GM19468 (cell line): ENCODE measurements around the gene RIPK1.
"Not testable (repeated sequence)": the region's sequence is repeated elsewhere in the genome, so short reads cannot be mapped to it uniquely, and the experiment has no call there.

Experiments used
- ATAC-seq: cut with Tn5 transposase; IDR thresholded peaks from one replicate; pipeline ENCODE4 v1.9.1; 2021; ENCODE audit warnings: mild to moderate bottlenecking, moderate library complexity, moderate number of reproducible peaks; ENCODE audit not compliant: unreplicated experiment; ENCODE audit errors: extremely low read depth

RIPK1 gene

DNA sequence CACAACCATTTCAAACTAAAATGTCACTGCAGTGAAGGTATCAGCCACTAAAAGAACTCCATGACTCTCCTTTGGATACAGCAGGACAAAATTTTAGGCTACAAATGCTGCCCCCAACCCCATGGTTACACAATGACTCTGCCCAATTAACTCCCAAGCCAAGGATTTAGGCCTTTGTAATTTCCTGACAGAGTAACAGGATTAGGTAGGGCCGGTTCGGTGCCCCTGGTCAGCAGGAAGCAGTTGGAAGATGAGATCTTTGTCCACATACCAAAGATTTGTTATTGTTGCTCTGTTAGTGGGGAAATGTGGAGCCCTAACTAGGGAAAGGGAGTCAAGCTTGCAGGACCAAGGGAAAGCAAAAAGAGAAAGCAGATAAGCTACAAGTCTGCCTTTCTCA, 26.7 kb upstream of the RIPK1 start:
- no peak for ATAC-seq

DNA sequence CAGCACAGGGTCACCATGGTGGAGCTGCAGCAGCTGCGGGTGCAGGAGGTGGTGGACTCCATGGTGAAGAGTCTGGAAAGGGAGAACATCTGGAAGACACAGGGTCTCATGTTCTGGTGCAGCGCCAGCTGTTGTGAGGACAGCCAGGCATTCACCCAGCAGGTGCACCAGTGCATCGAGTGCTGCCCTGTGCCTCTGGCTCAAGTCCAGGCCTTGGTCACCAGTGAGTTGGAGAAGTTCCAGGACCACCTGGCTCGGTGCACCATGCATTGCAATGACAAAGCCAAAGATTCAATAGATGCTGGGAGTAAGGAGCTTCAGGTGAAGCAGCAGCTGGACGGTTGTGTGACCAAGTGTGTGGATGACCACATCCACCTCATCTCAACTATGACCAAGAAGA, 22.9 kb upstream of the RIPK1 start:
- no peak for ATAC-seq

DNA sequence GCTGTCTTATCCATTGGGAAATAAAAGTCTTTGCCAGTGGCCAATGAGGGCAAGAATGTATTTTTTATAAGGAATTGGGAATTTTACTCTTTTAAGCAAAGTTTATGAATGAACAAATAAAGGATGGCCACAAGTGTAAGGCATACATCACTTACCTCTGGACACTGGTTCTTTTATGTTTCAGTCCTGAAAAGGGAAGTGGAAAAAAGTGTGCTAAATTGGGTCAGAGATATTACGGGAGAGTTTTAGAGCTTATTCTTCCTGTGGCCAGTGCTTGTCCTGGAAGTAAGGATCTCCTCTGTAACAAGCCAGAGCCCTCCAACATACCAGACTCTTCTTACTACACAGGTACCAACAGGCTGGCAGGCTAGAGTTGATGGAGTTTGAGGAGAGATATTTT, 22.5 kb upstream of the RIPK1 start:
- ATAC-seq: no peak

DNA sequence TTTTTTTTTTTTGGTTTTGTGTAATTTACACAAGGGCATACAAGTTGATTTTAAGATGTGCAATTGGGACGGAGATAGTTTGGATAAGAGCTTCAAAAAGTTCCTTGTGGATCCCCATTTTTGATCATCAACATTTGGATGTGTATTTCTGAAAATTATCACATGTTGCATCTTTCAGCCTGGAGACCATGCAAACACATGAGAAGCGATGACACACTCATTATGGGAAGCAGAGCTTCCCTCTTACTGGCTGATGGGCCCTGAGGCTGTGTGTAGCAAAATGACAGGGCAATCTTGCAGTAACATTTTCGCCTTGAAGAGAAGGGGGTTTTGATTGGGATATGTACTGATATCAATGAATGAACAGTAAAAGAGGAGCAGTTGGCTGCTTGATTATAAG, 22.0 kb upstream of the RIPK1 start:
- ATAC-seq: no peak

DNA sequence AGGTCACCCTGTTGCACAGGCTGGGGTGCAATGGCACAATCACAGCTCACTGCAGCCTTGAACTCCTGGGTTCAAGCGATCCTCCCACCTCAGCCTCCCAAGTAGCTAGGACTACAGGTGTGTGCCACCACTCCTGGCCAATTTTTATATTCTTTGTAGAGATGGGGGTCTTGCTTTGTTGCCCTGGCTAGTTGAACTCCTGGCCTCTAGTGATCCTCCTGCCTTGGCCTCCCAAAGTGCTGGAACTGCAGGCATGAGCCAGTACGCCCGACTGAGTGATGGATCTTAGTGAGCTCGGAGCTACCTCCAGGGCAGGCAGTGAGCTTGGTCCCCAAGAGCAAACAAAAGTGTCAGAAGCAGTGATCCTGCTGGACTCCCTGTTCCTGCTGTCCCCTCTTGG, 20.3 kb upstream of the RIPK1 start:
- ATAC-seq: not testable (repeated sequence)

DNA sequence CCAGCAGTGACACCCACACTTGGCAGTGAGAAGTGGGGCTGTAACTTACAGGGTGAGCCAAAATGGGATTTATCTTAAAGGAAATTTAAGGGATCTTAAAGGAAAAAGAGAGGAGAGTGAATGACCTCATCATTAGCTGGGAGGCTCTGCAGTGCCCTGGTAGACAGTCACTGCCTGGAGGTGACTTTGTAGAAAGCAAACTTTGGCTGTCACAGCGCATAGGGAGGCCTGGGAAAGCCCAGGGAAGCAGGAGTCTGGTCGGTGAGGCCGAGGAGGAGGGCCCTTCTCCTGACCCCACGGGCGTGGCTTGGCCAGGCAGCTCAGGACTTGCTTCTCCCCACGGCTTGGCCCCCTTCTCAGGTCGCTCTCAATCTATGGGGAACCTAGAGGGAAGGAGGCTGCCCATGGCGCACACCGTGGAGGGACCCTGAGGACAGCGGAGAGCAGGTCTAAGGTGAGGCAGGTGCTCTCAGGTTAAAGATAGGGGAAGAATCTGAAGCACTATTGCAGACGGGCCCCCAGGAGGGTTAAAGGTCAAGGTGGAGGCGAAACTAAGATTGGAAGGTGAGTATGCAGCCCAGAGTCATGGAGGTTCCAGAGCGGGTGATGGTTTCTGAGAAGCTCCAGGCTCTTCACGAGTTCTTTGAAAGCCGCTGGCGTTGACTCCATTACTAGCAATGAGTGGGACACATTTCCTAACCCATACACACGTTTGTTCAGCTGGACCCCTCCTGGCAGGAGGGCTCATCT, 15.6 kb upstream of the RIPK1 start:
- ATAC-seq: no peak

DNA sequence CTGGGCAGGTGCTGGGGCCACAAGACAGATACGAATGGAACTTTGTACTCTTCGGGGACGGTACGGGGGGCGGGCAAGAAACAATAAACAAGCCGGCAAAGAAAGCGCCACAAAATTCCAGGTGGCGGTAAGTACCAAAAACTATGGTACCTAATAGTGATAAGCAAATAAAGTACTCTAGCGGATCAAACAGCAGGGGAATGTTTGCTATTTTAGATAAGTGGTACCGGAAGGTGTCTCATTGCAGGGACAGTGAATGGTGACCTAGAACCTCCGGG, 15.1 kb upstream of the RIPK1 start:
- no peak for ATAC-seq

DNA sequence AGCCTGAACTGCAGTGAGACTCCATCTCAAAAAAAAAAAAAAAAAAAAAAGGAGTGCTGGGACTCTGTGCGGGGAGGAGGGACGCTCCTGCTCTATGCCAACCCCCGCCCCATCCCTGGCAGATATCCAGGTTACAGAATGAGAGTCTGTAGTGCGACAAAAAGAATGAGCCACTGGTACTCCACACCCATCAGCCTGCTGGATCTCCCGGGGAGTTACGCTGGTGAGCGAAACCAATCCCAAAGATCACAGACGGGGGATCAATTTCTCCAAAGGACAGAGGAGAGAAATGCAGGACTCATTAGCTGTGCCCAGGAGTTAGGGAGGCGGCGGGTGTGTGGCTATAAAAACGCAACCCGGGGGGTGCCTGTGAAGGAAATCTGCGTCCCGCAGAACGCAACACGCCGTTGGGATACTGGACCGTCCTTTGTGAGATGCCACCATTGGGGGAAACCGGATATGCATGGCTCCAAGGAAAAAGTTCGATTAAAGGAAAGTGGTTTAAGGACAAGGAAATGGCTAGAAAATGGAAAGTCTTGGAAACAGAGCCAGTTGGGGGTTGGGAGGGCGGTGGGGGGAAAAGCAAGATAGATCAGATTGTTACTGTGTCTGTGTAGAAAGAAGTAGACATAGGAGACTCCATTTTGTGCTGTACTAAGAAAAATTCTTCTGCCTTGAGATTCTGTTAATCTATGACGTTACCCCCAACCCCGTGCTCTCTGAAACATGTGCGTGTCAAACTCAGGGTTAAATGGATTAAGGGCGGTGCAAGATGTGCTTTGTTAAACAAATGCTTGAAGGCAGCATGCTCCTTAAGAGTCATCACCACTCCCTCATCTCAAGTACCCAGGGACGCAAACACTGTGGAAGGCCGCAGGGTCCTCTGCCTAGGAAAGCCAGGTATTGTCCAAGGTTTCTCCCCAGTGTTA, 13.8 kb upstream of the RIPK1 start:
- ATAC-seq: not testable (repeated sequence)

DNA sequence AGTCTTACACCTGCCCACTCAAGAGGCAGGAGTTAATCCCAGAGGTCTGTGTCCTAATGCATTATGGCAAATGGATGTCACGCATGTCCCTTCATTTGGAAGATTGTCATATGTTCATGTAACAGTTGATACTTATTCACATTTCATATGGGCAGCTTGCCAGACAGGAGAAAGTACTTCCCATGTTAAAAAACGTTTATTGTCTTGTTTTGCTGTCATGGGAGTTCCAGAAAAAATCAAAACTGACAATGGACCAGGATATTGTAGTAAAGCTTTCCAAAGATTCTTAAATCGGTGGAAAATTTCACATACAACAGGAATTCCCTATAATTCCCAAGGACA, 13.2 kb upstream of the RIPK1 start:
- not testable (repeated sequence) for ATAC-seq

DNA sequence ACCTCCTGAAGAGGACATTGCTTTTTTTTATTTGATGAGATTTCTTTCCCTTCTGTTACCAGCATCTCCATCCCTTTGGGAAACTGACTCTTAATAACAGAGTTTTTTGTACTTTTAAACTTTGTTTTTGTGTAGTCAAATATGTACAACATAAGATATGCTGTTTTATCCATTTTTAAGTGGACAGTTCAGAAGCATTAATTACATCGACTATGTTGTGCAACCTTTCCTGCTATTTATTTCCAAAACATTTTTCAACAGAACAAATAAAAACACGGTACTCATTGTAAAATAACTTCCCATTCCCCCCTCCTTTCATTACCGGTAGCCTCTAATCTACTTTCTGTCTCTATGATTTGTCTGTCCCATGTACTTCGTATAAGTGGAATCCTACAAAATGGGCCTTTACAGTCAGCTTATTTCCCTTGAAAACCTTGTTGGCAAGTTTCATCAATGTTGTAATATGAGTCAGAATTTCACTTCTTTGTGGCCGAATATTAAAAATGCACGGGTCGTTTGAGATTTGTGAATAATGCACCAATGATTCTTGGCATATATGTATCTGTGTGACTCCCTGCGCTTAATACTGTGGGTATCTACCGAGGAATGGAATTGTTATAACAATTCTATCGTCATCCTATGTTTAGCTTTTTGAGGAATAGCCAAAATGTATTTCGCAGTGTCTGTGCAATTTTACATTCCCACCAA, 11.1 kb upstream of the RIPK1 start:
- no peak for ATAC-seq

DNA sequence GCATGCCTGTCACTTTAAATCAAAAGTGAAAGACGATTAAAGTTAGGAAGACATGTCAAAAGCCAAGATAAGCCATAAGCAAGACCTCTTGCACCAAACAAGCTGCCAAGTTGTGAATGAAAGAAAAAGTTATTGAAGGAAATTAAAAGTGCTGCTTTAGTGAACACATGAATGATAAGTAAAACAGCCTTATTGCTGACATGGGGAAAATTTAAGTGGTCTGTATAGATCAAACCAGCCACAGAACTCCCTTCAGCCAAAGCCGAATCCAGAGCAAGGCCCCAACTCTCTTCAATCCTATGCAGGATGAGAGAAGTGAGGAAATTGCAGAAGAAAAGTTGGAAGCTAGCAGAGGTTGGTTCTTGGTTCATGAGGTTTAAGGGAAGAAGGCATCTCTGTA, 9.3 kb upstream of the RIPK1 start:
- ATAC-seq: no peak

DNA sequence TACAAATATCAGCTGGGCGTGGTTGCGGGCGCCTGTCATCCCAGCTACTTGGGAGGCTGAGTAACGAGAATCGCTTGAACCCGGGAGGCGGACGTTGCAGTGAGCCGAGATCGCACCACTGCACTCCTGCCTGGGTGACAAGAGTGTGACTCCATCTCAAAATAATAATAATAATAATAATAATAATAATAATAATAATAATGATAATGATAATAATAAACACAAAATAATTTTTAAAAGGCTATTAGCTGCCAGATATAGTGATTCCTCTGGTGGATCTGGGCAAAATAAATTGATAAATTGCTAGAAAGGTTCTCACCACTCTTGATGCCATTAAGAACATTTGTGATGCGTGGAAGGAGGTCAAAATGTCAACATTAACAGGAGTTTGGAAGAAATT, 8.2 kb upstream of the RIPK1 start:
- ATAC-seq: not testable (repeated sequence)

DNA sequence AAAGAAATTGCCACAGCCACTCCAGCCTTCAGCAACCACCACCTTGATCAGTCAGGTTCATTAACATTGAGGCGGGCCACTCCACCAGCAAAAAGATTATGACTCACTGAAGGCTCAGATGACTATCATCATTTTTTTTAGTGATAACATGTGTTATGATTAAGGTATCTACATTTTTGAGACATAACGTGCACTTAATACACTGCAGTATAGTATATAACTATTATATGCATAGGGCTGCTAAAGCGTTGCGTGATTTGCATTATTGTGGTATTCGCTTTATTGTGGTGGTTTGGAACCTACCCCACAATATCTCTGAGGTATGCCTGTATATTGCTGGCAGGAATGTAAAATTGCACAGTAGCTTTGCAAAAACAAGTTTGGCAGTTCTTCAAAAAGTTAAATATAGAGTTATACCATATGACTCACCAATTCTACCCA, 6.8 kb upstream of the RIPK1 start:
- ATAC-seq: no peak

DNA sequence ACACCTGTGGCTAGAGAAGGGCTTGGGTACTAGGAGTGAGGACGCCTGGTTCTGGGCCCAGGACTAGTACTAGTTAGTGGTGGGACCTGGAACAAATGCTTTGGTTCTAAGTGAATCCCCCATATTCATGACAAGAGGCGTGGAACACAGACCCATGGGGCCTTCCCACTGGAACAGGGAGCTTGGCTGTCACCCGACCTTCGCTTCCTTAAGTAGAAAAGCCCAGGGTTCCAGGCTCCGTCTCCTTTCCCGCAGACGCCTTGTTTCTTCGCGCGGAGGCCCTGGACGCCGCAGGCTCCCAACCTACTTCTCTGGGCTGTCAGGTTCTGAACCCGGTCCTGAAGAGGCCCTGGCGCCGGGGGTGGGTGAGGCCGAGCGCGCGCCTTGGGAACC, 5.0 kb upstream of the RIPK1 start:
- ATAC-seq: not testable (repeated sequence)

DNA sequence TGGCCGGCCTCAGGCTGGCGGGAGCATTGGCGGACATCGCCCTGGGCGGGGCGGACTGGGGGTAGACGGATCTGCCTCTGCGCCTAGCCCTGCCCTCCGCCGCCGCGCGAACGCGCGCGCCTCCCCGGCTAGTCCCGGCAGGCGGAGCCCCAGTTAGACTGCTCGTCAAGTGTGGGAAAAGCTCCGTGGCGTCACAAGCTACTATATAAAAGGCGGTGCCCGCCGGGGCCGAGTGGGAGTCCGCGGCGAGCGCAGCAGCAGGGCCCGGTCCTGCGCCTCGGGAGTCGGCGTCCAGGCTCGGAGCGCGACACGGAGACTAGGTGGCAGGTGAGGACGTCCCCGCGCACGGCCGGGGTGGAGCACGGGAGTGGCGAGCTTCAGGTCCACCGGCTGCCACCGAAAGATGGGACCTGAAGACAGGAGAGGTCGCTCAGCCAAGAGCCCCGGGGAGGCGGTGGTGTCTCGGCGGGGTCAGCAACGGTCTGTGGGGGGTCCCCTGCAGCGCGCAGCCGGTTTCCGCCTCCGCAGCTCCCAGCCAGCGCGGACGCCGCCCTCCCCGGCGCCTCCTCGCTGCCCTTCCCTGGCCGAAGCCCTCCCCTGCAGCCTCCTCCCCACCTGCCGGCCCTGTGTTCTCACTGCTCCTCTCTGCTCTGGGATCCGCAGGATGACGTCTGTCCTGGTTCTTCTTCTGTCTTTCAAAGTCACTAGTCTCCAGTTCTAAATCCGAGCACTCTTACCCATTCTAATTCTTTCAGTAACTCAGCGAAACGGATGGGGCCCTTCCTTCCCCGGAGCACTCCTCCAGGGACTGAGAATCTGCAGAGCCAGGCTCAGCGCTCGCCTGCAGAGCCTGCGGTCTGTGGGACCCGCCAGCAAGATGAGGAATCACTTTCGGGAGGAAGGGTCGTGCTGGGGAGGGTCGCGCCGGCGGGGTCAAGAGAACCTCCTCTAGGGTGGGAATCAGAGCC, 4.3 kb upstream of the RIPK1 start:
- ATAC-seq: peak; percentile 64

DNA sequence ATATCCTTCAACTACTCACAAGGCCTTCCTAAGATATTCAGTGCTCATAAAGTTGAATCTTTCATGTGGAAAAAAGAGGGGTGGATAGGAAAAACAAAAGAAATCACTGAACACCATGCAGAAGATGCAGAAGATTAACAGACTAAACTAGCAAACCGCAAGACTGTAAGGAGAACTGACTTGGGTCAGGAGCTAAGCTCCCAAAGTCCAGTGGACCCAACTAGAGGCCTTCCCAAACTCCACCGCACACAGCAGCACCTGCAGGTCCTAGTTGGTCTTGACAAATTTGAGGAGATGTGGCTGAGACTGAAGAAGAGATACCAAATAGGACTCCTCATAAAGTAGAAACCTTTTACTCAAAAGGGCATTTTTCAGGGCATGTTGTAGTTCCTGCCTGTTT, 3.3 kb downstream of the RIPK1 start:
- no peak for ATAC-seq

DNA sequence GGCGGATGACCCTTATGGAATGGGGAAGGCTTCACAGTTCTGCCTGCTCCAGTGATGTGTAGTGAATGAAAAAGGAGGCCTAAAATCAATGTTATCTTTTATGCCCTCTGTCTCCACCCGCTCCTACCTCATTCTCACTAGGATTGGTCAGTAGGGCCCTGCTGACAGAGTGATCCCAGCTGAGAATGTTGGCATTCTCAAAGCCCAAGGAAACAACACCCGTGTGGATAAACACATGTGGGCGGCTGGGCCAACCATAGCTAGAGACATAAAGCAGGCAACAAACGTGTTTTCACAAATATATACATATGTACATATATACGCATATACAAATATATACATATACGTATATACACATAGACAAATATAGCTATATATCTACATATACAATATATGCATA, 4.5 kb downstream of the RIPK1 start:
- ATAC-seq: no peak

DNA sequence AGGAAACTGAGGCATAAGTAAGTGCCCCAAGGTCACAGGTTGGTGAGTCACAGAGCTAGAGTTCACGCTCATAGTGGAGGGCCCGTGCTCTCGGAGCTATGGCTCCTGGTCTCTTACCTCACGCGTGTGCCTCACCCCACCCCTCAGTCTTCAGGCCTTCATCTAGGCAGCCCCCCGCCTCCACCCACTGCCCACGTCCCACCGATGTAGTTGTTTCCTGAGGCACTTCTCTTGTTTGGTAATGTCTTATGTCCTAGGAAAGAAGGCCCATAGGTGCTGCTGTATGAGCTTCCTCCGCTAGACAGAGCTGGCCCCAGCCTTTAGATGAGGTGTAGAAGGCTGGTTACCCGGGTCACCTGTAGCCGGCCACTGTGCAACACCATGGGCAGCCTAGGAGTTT, 5.1 kb downstream of the RIPK1 start:
- ATAC-seq: no peak

DNA sequence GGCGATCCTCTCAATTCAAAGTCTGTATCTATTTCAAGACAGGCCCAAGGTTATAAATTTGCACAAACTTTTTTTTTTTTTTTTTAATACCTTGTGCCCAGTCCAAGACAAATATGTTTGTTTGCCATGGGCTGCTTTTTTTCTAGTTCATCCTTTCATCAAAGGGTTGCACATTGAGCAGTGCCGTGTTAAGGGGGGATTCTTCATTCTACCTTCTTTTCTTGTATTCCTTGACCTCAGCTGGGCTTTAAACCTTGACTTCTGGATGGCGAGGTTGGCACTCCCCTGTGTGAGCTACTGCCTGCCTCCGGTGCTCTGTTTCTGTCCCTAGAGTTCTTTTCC, 7.4 kb downstream of the RIPK1 start:
- no peak for ATAC-seq

DNA sequence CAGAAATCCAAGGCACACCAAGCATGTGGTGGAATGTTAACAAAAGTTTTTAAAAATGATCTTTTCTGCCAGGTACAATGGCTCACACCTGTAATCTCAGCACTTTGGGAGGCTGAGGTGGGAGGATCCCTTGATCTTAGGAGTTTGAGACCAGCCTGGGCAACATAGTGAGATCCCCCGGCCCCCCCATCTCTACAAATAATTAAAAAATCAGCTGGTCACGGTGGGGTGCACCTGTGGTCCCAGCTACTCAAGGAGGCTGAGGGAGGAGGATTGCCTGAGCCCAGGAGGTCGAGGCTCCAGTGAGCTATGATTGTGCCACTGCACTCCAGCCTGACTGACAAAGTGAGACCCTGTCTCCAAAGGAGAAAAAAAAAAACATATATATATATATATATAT, 8.0 kb downstream of the RIPK1 start:
- no peak for ATAC-seq
